MCF 10A (cell line): ENCODE results near the gene NR2C2. TPM values are rescaled to one million over a fixed set of nuclear protein-coding genes. Genes with fewer than 3 reads are reported as not detected.

Experiments
- BruUV-seq: library from RNA; stranded (reverse); fragments of 400-500 nt; replicated peaks from 2 replicates; lab custom pipeline; 2021; lab: Mats Ljungman, UMichigan
- CTCF ChIA-PET: fragments of 300-600 bp; sonication (Branson Sonifier 250); formaldehyde crosslinking; extraction: SDS; loops from one replicate; lab custom pipeline; 2021; ENCODE audit warnings: antibody characterized with exemption, inconsistent platforms; lab: Yijun Ruan, JAX
- POLR2A ChIA-PET: fragments of 300-600, 350-650 bp; sonication (Branson Sonifier 250); formaldehyde crosslinking; extraction: SDS; loops from one replicate; lab custom pipeline; 2020; ENCODE audit warnings: antibody characterized with exemption, inconsistent platforms; lab: Yijun Ruan, JAX
- DNase-seq: peaks from one replicate; pipeline ENCODE4 v3.0.0-alpha.2; 2018; ENCODE audit not compliant: unreplicated experiment
- H3K27ac Mint-ChIP-seq: one replicate; pipeline ENCODE4 v1.8.0; 2022; ENCODE audit warnings: mild to moderate bottlenecking, low read depth, mixed read lengths; ENCODE audit not compliant: unreplicated experiment
- H3K27me3 Mint-ChIP-seq: one replicate; pipeline ENCODE4 v1.8.0; 2022; ENCODE audit warnings: mixed read lengths; ENCODE audit not compliant: insufficient read depth, unreplicated experiment
- H3K36me3 Mint-ChIP-seq: one replicate; pipeline ENCODE4 v1.8.0; 2022; ENCODE audit warnings: mild to moderate bottlenecking, moderate library complexity, mixed read lengths; ENCODE audit not compliant: insufficient read depth, unreplicated experiment
- H3K4me1 Mint-ChIP-seq: one replicate; pipeline ENCODE4 v1.8.0; 2022; ENCODE audit warnings: mixed read lengths; ENCODE audit not compliant: insufficient read depth, unreplicated experiment
- H3K4me3 Mint-ChIP-seq: one replicate; pipeline ENCODE4 v1.8.0; 2022; ENCODE audit warnings: mild to moderate bottlenecking, moderate library complexity, mixed read lengths; ENCODE audit not compliant: unreplicated experiment
- H3K9me3 Mint-ChIP-seq: one replicate; pipeline ENCODE4 v1.8.0; 2022; ENCODE audit warnings: mixed read lengths; ENCODE audit not compliant: unreplicated experiment
- CTCF ChIP-seq: fragments of 200-600 bp; IDR thresholded peaks from one replicate; pipeline ENCODE4 v1.8.0; 2022; ENCODE audit warnings: antibody characterized with exemption, mild to moderate bottlenecking; ENCODE audit not compliant: unreplicated experiment
- intact Hi-C: fragments of 100-400 bp; cut with micrococcal nuclease; formaldehyde crosslinking; loops from 2 replicates; pipeline ENCODE4 v1.14.1; 2022
- total RNA-seq: library from RNA; stranded (reverse); gene quantifications from 2 replicates; pipeline ENCODE4 v1.2.3, GENCODE V29; 2022

NR2C2 gene
- total RNA-seq, 1 experiment from 2014 or later = 42.4 TPM

DNA sequence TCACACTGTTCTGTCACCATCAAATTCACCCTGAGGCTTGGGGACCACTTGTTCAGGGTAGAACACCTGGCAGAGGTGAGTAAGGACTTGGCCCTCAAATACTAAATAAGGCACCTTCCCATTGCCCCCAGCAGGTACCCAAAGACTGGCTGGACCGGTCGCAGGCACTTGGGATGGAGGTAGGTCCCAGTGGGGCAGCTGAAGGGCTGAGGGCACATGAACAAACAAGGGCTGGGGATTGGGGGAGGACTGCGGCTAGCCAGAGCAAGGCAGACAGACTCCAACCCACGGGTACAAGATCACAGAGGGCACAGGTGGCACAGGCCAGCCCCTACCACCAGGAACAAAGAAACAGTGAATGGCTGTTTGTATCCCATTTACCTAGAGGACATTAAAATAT is 115.9 kb downstream of the NR2C2 start:
- ChIA-PET CTCF (interaction anchor here (1.4 kb wide), 1 partner anchor 11 kb away, joined by 4 read pairs; no protein-coding TSS in a partner anchor), POLR2A (interaction anchor here (1.6 to 3.3 kb wide), 4 partner anchors 15 to 143 kb away, joined by 4 to 23 read pairs (median 17); partner anchors contain the start of genes CAPN7 and NR2C2)
- H3K9me3 Mint-ChIP-seq = no peaks in the 10 kb centered on the region
- intact Hi-C loops = no loop called here
- TF ChIP-seq CTCF = no peak
- H3K27ac Mint-ChIP-seq = no peak overlapping the region
- peak overlapping the region; percentile 80 for H3K4me3 Mint-ChIP-seq
- peaks cover 32% of the 10 kb centered on the region for H3K36me3 Mint-ChIP-seq
- no TSS peak for BruUV-seq
- peaks cover 10% of the 10 kb centered on the region for H3K4me1 Mint-ChIP-seq
- no peak for DNase-seq
- H3K27me3 Mint-ChIP-seq = no peaks in the 10 kb centered on the region

- intact Hi-C loops = loop anchor here (2.0 kb wide), 1 partner anchor 35 kb away; the partner anchor contains the start of gene RBSN
- H3K9me3 Mint-ChIP-seq = no peaks in the 10 kb centered on the region
- H3K4me1 Mint-ChIP-seq = peaks cover 10% of the 10 kb centered on the region
- CTCF ChIA-PET = interaction anchor here (0.7 to 1.4 kb wide), 2 partner anchors 12 to 39 kb away, joined by 4 read pairs; no protein-coding TSS in a partner anchor
- H3K36me3 Mint-ChIP-seq = peaks cover 27% of the 10 kb centered on the region
- peak overlapping the region; percentile 80 for H3K4me3 Mint-ChIP-seq
- no TSS peak for BruUV-seq
- POLR2A ChIA-PET = interaction anchor here (0.6 to 3.3 kb wide), 14 partner anchors 9 to 940 kb away, joined by 3 to 49 read pairs (median 6); partner anchors contain the start of genes CAPN7, CCDC174, CHCHD4 and NR2C2
- H3K27ac Mint-ChIP-seq = peak overlapping the region; percentile 93
- no peaks in the 10 kb centered on the region for H3K27me3 Mint-ChIP-seq
- no peak for TF ChIP-seq CTCF
- DNase-seq = peak; percentile 9
Observed at GRCh38 chr3:15063656-15064286, 116.4 kb downstream of the NR2C2 start.

DNA sequence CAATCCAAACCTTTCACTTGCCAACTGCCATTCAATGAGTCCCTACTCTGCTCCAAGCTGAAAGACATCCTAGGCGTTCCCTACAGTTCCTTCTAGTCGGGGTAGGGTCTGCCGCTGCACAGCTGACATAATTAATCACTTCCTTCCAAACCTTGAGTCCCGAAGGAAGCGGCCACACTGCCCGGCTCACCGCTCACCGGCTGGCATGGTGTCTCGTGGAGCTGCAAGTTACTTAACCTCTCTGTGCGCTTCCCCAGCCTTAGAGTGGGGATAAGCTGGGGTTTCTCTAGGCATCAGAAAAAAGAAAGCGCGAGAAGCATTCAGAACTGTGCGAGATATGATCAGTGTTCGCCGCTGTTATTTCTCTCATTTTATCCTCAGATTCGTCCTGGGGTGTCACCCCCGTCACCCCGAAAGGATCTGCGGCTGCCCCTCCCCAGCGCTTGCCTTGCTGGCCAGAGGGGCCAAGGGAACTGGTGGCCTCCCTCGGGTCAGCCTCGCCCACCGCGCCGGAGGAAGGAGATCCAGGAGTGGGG is 117.0 kb downstream of the NR2C2 start:
- Mint-ChIP-seq H3K9me3 (no peaks in the 10 kb centered on the region), H3K27me3 (no peaks in the 10 kb centered on the region), H3K4me1 (peaks cover 10% of the 10 kb centered on the region), H3K27ac (peak overlapping the region; percentile 93), H3K4me3 (peak overlapping the region; percentile 80), H3K36me3 (peaks cover 21% of the 10 kb centered on the region)
- intact Hi-C loops = loop anchor here (2.0 kb wide), 1 partner anchor 34 kb away; the partner anchor contains the start of gene RBSN
- TF ChIP-seq CTCF = no peak
- CTCF ChIA-PET = interaction anchor here (1.4 to 1.7 kb wide), 2 partner anchors 12 to 138 kb away, joined by 4 to 6 read pairs; no protein-coding TSS in a partner anchor
- POLR2A ChIA-PET = interaction anchor here (0.6 to 3.3 kb wide), 21 partner anchors 9 to 940 kb away, joined by 3 to 49 read pairs (median 3); partner anchors contain the start of genes BTD, C3orf20, CAPN7 and CCDC174
- no TSS peak for BruUV-seq
- peak; percentile 30 for DNase-seq
